Fibroblast of lung (primary cell): ENCODE results near the gene TMEM9. TPM values are rescaled to one million over a fixed set of nuclear protein-coding genes. Genes with fewer than 3 reads are reported as not detected.

Experiments
- DNase-seq, 2 donors: peaks; one replicate each; pipeline versions ENCODE4 v3.0.0 to v3.0.0-alpha.2; 2010; ENCODE audit warnings: low read depth in 2 of 2
- H2AFZ ChIP-seq: 2 replicates; pipeline ENCODE4 v1.5.1; 2012; ENCODE audit warnings: low read length, control low read depth, inconsistent platforms
- H3K27ac ChIP-seq: 2 replicates; pipeline ENCODE4 v1.5.1; 2011; ENCODE audit warnings: low read length, control low read depth; ENCODE audit not compliant: insufficient read depth
- H3K27me3 ChIP-seq: 2 replicates; pipeline ENCODE4 v1.5.1; 2011; ENCODE audit warnings: mild to moderate bottlenecking, low read length; ENCODE audit not compliant: control insufficient read depth, insufficient read depth
- H3K36me3 ChIP-seq: 2 replicates; pipeline ENCODE4 v1.5.1; 2011; ENCODE audit warnings: low read length; ENCODE audit not compliant: control insufficient read depth, insufficient read depth
- H3K4me1 ChIP-seq: 2 replicates; pipeline ENCODE4 v1.5.1; 2011; ENCODE audit warnings: low read length; ENCODE audit not compliant: control insufficient read depth, insufficient read depth; ENCODE audit errors: extremely low read depth
- H3K4me2 ChIP-seq: 2 replicates; pipeline ENCODE4 v1.5.1; 2011; ENCODE audit warnings: low read length, control low read depth; ENCODE audit not compliant: insufficient read depth; ENCODE audit errors: extremely low read depth
- H3K4me3 ChIP-seq, 4 experiments: fragments of 200-600 bp in 1 of 4; sonication (generic) in 1 of 4; replicated peaks in 1 of 4; 2 replicates each; pipeline ENCODE4 v1.5.1; 2011 to 2016; ENCODE audit warnings: low read length in 4 of 4, low read depth in 3 of 4, mild to moderate bottlenecking in 3 of 4, control low read depth in 2 of 4, inconsistent platforms in 1 of 4, mixed read lengths in 1 of 4; ENCODE audit not compliant: insufficient read depth in 1 of 4; ENCODE audit errors: control extremely low read depth in 1 of 4
- H3K79me2 ChIP-seq: 2 replicates; pipeline ENCODE4 v1.5.1; 2012; ENCODE audit warnings: mild to moderate bottlenecking, low read length, inconsistent platforms; ENCODE audit not compliant: control insufficient read depth, insufficient read depth
- H3K9ac ChIP-seq: 2 replicates; pipeline ENCODE4 v1.5.1; 2011; ENCODE audit warnings: mild to moderate bottlenecking, low read length, control low read depth; ENCODE audit not compliant: insufficient read depth
- H3K9me3 ChIP-seq: 2 replicates; pipeline ENCODE4 v1.5.1; 2012; ENCODE audit warnings: low read depth, low read length; ENCODE audit not compliant: control insufficient read depth, insufficient read depth
- H4K20me1 ChIP-seq: 2 replicates; pipeline ENCODE4 v1.5.1; 2011; ENCODE audit warnings: low read length; ENCODE audit not compliant: control insufficient read depth, insufficient read depth; ENCODE audit errors: extremely low read depth
- EZH2 ChIP-seq: IDR thresholded peaks from 2 replicates; pipeline ENCODE4 v1.5.1; 2012; ENCODE audit warnings: low read length, control low read depth, mild to moderate bottlenecking; ENCODE audit errors: missing control alignments
- polyA plus RNA-seq, 2 donors: library from polyadenylated mRNA; depleted of rRNA in 1 of 2; stranded (reverse) in 1 of 2; unstranded in 1 of 2; fragments of >200 nt; gene quantifications; 2 replicates each; pipeline ENCODE4 v1.2.1, GENCODE V29; 2011 to 2012; ENCODE audit warnings: missing spikeins in 1 of 2
- total RNA-seq: library from RNA; depleted of rRNA; stranded (reverse); fragments of >200 nt; gene quantifications from 2 replicates; pipeline ENCODE4 v1.2.1, GENCODE V29; 2014
- TF ChIP-seq, protein P1 (sequence below), 2 donors: IDR thresholded peaks in 1 of 2; conservative IDR thresholded peaks in 1 of 2; 1 replicate in 1 of 2; 2 replicates in 1 of 2; pipeline ENCODE4 v1.5.1; 2011 to 2012; ENCODE audit warnings: low read length in 2 of 2, control low read depth in 1 of 2, inconsistent platforms in 1 of 2, low read depth in 1 of 2, mild to moderate bottlenecking in 1 of 2

The TMEM9 gene
- total and polyA plus RNA-seq, 2 donors (not counting 1 experiment from before 2014, with no cell fraction given), result 58.2 to 91.0 TPM

DNA sequence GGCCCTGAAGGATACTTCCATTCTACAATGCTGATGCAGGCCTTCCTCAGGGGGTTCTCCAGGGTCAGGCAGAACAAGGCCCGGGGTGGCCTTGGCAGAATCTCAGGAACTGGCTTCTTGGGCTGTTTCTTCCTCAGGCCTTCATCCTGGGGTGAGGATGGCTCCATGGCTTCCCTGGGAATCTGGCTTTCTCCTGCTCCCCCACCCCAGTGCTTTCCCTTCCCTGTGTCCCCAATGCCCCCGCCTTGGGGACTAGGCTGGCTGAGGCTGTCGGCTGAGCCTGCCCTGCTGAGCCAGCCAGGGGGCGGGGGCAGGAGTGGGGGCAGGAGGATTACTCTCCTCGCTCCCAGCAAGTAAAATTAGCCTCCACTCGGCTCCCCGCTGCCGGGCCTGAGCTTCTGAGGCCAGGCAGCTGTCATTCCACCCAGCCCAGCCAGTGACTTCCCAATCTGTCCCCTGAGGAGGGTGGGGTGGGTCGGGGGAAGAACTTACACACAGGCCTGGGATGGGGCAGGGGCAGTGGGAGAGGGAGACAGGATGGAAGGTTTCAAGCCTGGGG, 42.0 kb downstream of the TMEM9 start, which contains the start of gene CACNA1S:
TSS of gene CACNA1S (minus strand) at position 254 of the 559 bp plus-strand sequence. CDS start at position 167, 87 bp downstream.
- H3K9ac ChIP-seq, result no peak within 1 kb of the TSS
- no peak for DNase-seq
- peaks cover 16% of the 10 kb centered on the region for H3K27me3 ChIP-seq
- no peaks in the 10 kb centered on the region for H4K20me1 ChIP-seq
- no peaks in the 10 kb centered on the region for H3K36me3 ChIP-seq
- no peaks in the 10 kb centered on the region for H3K4me1 ChIP-seq
- no peak within 1 kb of the TSS for H3K4me2 ChIP-seq
- no peak within 1 kb of the TSS for H2AFZ ChIP-seq
- H3K9me3 ChIP-seq, result no peaks in the 10 kb centered on the region
- H3K4me3 ChIP-seq, result no peak within 1 kb of the TSS
- H3K27ac ChIP-seq, result no peak within 1 kb of the TSS
- no peaks in the 10 kb centered on the region for H3K79me2 ChIP-seq
- TF ChIP-seq, protein P1, sequence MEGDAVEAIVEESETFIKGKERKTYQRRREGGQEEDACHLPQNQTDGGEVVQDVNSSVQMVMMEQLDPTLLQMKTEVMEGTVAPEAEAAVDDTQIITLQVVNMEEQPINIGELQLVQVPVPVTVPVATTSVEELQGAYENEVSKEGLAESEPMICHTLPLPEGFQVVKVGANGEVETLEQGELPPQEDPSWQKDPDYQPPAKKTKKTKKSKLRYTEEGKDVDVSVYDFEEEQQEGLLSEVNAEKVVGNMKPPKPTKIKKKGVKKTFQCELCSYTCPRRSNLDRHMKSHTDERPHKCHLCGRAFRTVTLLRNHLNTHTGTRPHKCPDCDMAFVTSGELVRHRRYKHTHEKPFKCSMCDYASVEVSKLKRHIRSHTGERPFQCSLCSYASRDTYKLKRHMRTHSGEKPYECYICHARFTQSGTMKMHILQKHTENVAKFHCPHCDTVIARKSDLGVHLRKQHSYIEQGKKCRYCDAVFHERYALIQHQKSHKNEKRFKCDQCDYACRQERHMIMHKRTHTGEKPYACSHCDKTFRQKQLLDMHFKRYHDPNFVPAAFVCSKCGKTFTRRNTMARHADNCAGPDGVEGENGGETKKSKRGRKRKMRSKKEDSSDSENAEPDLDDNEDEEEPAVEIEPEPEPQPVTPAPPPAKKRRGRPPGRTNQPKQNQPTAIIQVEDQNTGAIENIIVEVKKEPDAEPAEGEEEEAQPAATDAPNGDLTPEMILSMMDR (conservative IDR thresholded peaks at IDR 0.05 in 1 of 2, IDR thresholded peaks at IDR 0.05 in 1 of 2; ENCODE audit: low read depth in 1 of 2, low read length in 2 of 2), result no peak
- no peak for TF ChIP-seq EZH2

DNA sequence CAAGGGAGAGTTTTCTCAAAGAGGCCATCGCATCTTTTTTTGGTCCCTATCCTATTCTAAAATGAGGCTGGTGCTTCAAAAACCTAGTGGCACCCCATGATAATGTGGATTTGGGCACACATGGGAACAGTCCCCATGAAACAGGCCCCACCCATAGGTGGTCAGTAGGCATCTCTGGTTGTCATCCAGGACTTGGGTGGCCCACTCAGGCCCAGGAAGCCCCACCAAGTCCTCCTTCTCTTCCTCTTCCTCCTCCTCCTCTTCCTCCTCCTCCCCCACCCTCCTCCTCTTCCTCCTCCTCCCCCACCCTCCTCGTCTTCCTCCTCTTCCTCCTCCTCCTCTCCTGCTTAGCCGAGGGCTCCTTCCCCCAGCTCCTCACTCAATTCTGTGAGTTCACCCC, 42.6 kb downstream of the TMEM9 start:
- Histone ChIP-seq H3K9ac (no peak overlapping the region), H2AFZ (no peak overlapping the region), H3K4me2 (no peak overlapping the region), H3K79me2 (no peaks in the 10 kb centered on the region), H3K9me3 (no peaks in the 10 kb centered on the region), H3K4me1 (no peaks in the 10 kb centered on the region), H3K27me3 (peaks cover 16% of the 10 kb centered on the region), H4K20me1 (no peaks in the 10 kb centered on the region), H3K27ac (no peak overlapping the region), H3K4me3 (no peak overlapping the region), H3K36me3 (no peaks in the 10 kb centered on the region)
- no peak for DNase-seq
- TF ChIP-seq EZH2, result no peak
- TF ChIP-seq, protein P1 (conservative IDR thresholded peaks at IDR 0.05 in 1 of 2, IDR thresholded peaks at IDR 0.05 in 1 of 2; ENCODE audit: low read depth in 1 of 2, low read length in 2 of 2), result no peak

DNA sequence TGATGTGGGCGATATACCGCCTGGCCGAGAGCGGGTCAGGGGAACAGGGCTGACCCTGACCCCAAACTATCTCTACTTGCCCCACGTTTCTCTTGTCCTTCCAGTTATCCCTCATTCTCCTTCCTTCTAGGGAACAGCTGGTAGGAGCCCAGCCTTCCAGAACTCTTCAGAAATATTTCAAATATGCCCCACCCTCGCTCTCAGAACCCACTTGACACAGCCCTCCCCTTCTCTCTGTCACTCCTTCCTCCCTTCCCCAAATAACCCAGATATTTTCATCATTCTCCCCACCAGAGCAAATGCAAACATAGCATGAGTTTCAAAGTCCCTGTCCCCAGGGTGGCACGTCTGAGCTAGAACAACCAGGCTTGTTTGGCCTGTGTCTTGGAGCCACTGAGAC, 43.1 kb downstream of the TMEM9 start:
- Histone ChIP-seq H3K4me2 (no peak overlapping the region), H3K4me1 (no peaks in the 10 kb centered on the region), H3K27me3 (peaks cover 17% of the 10 kb centered on the region), H3K9me3 (no peaks in the 10 kb centered on the region), H3K4me3 (no peak overlapping the region), H3K36me3 (no peaks in the 10 kb centered on the region), H4K20me1 (no peaks in the 10 kb centered on the region), H3K9ac (no peak overlapping the region), H3K79me2 (no peaks in the 10 kb centered on the region), H2AFZ (no peak overlapping the region), H3K27ac (no peak overlapping the region)
- DNase-seq, result no peak
- TF ChIP-seq, protein P1 (conservative IDR thresholded peaks at IDR 0.05 in 1 of 2, IDR thresholded peaks at IDR 0.05 in 1 of 2; ENCODE audit: low read depth in 1 of 2, low read length in 2 of 2), result no peak
- TF ChIP-seq EZH2, result no peak
